Thoracic aorta (tissue), 2 donors: ENCODE measurements around the gene MLXIP. TPM values are rescaled to one million over a fixed set of nuclear protein-coding genes. Genes with fewer than 3 reads are reported as not detected.

ENCODE experiments used
- ATAC-seq: fragments of 150-250 bp; one replicate; pipeline ENCODE4 v1.8.0; 2017; ENCODE audit warnings: low read depth; ENCODE audit not compliant: insufficient number of reproducible peaks, low FRiP score
- DNase-seq: peaks from one replicate; pipeline ENCODE4 v3.0.0-alpha.2; 2020; ENCODE audit warnings: low spot score
- H3K27ac ChIP-seq, 2 donors: fragments of 200-600 bp; sonication (generic); 1 replicate in 1 of 2; 2 replicates in 1 of 2; pipeline ENCODE4 v1.5.1; 2016; ENCODE audit warnings: mild to moderate bottlenecking in 2 of 2, moderate library complexity in 2 of 2
- H3K27me3 ChIP-seq: fragments of 200-600 bp; sonication (generic); replicated peaks from 2 replicates; pipeline ENCODE4 v1.6.0; 2016; ENCODE audit warnings: mild to moderate bottlenecking; ENCODE audit not compliant: insufficient read depth
- H3K36me3 ChIP-seq: fragments of 200-600 bp; sonication (generic); one replicate; pipeline ENCODE4 v1.5.1; 2016
- H3K4me1 ChIP-seq, 2 donors: fragments of 200-600 bp; sonication (generic); 1 replicate in 1 of 2; 2 replicates in 1 of 2; pipeline versions ENCODE4 v1.5.1 to v1.6.0; 2016; ENCODE audit warnings: low read depth in 2 of 2, mild to moderate bottlenecking in 1 of 2; ENCODE audit not compliant: control insufficient read depth in 1 of 2
- H3K4me3 ChIP-seq: fragments of 200-600 bp; sonication (generic); 2 replicates; pipeline ENCODE4 v1.5.1; 2016; ENCODE audit warnings: mild to moderate bottlenecking
- H3K9me3 ChIP-seq: fragments of 200-600 bp; sonication (generic); 2 replicates; pipeline ENCODE4 v1.5.1; 2016
- total RNA-seq, 2 donors: library from RNA; depleted of rRNA; stranded (reverse); fragments of >200 nt; gene quantifications; one replicate each; pipeline versions ENCODE4 v1.1.0 to v1.2.3, GENCODE V29; 2016
- TF ChIP-seq, protein P1 (sequence below): fragments of 200-600 bp; sonication (generic); IDR thresholded peaks from one replicate; pipeline ENCODE4 v1.5.1; 2019; ENCODE audit warnings: antibody characterized with exemption

The MLXIP gene
- total RNA-seq, 2 donors from 2014 or later, result 35.5 to 50.3 TPM

GRCh38 chr12:122126342-122126635 is 47.7 kb downstream of the MLXIP start:
- no peaks in the 10 kb centered on the region for H3K27me3 ChIP-seq
- H3K27ac ChIP-seq, result no peak overlapping the region
- ATAC-seq (no peak), DNase-seq (no peak)
- H3K4me3 ChIP-seq, result no peak overlapping the region
- TF ChIP-seq, protein P1, sequence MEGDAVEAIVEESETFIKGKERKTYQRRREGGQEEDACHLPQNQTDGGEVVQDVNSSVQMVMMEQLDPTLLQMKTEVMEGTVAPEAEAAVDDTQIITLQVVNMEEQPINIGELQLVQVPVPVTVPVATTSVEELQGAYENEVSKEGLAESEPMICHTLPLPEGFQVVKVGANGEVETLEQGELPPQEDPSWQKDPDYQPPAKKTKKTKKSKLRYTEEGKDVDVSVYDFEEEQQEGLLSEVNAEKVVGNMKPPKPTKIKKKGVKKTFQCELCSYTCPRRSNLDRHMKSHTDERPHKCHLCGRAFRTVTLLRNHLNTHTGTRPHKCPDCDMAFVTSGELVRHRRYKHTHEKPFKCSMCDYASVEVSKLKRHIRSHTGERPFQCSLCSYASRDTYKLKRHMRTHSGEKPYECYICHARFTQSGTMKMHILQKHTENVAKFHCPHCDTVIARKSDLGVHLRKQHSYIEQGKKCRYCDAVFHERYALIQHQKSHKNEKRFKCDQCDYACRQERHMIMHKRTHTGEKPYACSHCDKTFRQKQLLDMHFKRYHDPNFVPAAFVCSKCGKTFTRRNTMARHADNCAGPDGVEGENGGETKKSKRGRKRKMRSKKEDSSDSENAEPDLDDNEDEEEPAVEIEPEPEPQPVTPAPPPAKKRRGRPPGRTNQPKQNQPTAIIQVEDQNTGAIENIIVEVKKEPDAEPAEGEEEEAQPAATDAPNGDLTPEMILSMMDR, result no peak
- peaks cover 3 to 6% of the 10 kb centered on the region in 2 donors for H3K4me1 ChIP-seq
- H3K36me3 ChIP-seq, result peaks cover 32% of the 10 kb centered on the region
- H3K9me3 ChIP-seq, result no peaks in the 10 kb centered on the region

DNA sequence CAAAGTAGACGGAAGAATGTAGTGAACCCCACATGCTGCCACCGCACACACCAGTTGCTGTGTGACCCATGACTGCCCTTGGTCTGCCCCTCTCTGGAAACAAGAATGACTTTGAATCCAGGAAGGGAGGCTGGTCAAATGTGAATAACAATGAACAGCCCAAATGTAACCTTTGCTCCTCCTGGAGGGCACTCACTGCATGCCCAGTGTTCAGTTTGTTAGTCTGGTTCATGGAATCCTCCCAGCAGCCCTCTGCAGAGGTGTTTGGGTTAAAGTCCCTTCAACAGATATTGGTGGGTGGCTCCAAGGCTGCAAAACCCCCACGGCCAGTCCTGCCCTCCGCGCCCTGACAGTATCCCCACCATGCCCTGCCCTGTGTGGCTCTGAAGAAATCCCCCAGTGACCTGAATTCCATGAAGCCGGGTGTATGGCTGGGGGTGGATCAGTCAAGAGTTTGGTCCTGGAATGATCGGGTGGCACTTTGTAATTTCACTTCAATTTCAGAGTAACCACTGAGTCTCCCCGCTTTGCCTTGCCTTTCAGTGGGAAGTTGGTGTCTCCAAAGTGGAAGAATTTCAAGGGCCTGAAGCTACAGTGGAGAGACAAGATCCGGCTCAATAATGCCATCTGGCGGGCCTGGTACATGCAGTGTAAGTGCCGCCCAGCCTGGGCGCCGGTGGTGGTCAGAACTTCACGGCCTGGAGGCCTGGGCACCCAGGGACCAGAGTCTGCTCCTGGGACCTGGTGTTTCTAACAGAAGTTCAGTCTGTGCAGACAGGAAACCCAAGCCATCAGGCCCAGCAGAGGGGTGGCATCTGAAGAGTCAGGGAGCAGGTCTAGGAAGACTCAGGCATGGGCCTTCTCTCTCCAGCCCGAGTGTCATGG is 48.4 kb downstream of the MLXIP start:
- no peaks in the 10 kb centered on the region for H3K27me3 ChIP-seq
- no peak overlapping the region for H3K27ac ChIP-seq
- DNase-seq (no peak), ATAC-seq (no peak)
- no peak overlapping the region for H3K4me3 ChIP-seq
- no peaks in the 10 kb centered on the region for H3K9me3 ChIP-seq
- no peaks in the 10 kb centered on the region for H3K4me1 ChIP-seq
- peaks cover 33% of the 10 kb centered on the region for H3K36me3 ChIP-seq
- TF ChIP-seq, protein P1, result no peak

GRCh38 chr12:122127839-122128238 is 49.3 kb downstream of the MLXIP start:
- H3K4me3 ChIP-seq, result no peak overlapping the region
- H3K4me1 ChIP-seq, result no peaks in the 10 kb centered on the region
- H3K27ac ChIP-seq, result no peak overlapping the region
- TF ChIP-seq, protein P1, result no peak
- DNase-seq (no peak), ATAC-seq (no peak)
- no peaks in the 10 kb centered on the region for H3K9me3 ChIP-seq
- peaks cover 42% of the 10 kb centered on the region for H3K36me3 ChIP-seq
- H3K27me3 ChIP-seq, result no peaks in the 10 kb centered on the region

GRCh38 chr12:122128481-122128880 is 49.9 kb downstream of the MLXIP start:
- H3K9me3 ChIP-seq, result no peaks in the 10 kb centered on the region
- DNase-seq (no peak), ATAC-seq (no peak)
- H3K4me3 ChIP-seq, result no peak overlapping the region
- no peak overlapping the region for H3K27ac ChIP-seq
- TF ChIP-seq, protein P1, result no peak
- H3K36me3 ChIP-seq, result peaks cover 49% of the 10 kb centered on the region
- H3K27me3 ChIP-seq, result no peaks in the 10 kb centered on the region
- H3K4me1 ChIP-seq, result no peaks in the 10 kb centered on the region

DNA sequence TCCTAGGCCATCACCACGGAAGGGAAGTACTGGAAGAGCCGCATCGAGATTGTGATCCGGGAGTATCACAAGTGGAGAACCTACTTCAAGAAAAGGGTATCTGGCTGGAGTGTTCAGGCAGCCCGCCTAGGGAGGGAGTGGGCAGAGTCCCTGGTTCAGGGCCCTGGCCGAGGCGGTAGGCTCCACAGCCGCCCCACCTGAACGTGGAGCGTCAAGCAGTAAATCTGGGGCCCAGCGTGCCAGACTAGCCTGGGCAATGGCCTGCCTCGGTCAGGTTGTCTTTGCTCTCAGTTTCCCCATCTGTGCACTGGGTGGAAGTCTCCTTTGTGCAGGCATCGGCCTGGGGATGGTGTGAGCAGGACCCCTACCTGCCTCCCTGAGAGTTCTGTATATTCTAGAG is 50.6 kb downstream of the MLXIP start:
- no peaks in the 10 kb centered on the region for H3K27me3 ChIP-seq
- peaks cover 50% of the 10 kb centered on the region for H3K36me3 ChIP-seq
- no peaks in the 10 kb centered on the region for H3K4me1 ChIP-seq
- H3K27ac ChIP-seq, result no peak overlapping the region
- H3K9me3 ChIP-seq, result no peaks in the 10 kb centered on the region
- TF ChIP-seq, protein P1, result no peak
- H3K4me3 ChIP-seq, result no peak overlapping the region
- ATAC-seq (no peak), DNase-seq (no peak)
